Measurements from ENCODE around the gene C1R.

DNA sequence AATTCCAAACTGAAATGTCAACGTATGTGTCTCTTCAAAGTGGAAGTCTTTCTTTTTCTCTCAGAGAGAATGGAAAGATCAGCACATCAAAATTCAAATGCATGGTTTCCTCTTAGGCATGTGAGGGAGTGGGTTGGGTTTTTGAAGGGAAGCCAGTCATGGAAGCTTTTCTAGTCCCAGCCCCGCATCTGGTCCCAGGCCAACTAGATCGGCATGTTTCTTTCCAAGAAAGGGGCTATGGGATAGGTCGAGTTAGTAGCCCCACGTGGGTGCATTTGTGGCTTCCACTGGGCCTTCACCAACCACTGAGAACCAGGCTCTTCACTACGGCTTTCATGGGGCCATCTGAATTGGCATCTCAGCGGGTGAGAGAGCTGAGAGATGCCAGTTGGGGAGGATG is 25.1 kb downstream of the C1R start:
- TF ChIP-seq, protein P1, sequence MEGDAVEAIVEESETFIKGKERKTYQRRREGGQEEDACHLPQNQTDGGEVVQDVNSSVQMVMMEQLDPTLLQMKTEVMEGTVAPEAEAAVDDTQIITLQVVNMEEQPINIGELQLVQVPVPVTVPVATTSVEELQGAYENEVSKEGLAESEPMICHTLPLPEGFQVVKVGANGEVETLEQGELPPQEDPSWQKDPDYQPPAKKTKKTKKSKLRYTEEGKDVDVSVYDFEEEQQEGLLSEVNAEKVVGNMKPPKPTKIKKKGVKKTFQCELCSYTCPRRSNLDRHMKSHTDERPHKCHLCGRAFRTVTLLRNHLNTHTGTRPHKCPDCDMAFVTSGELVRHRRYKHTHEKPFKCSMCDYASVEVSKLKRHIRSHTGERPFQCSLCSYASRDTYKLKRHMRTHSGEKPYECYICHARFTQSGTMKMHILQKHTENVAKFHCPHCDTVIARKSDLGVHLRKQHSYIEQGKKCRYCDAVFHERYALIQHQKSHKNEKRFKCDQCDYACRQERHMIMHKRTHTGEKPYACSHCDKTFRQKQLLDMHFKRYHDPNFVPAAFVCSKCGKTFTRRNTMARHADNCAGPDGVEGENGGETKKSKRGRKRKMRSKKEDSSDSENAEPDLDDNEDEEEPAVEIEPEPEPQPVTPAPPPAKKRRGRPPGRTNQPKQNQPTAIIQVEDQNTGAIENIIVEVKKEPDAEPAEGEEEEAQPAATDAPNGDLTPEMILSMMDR (IDR thresholded peaks at IDR 0.05): no peak
- TF ChIP-seq POLR2A (IDR thresholded peaks at IDR 0.05): no peak

All from lower leg skin (tissue), 3 donors.